A549 treated with Hydrocortisone at 1 μM for 4 hours (cell line): ENCODE data around the gene CCL8. TPM values are rescaled to one million over a fixed set of nuclear protein-coding genes. Genes with fewer than 3 reads are reported as not detected.

Experiments used
- total RNA-seq: library from RNA; stranded (reverse); fragments of 200-300 nt; extraction: Qiagen RNA extraction; gene quantifications from 5 replicates; pipeline ENCODE4 v1.2.3, GENCODE V29; 2022

Gene CCL8
- total RNA-seq: not detected in 5 replicates

GRCh38 chr17:34319039-34319483 is at the start of gene CCL8:
Gene CCL8, plus strand, starts transcription at chr17:34319435. Its CDS starts 67 bp downstream, at chr17:34319502.

DNA sequence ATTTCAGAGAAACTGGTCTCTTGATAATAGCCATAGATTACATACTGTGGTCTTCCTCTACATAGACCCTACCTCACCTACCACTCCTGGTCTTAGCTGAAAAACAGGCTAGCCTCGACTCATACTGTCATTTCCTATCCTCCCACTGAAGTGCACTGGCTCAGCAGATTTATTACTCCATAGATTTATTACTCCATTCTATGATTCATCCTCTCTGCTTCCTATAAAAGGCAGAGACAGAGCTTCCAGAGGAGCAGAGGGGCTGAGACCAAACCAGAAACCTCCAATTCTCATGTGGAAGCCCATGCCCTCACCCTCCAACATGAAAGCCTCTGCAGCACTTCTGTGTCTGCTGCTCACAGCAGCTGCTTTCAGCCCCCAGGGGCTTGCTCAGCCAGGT is 49.3 kb upstream of the CCL8 start, which contains the start of gene CCL7:
Gene CCL7, plus strand, starts transcription at position 253 of the 400 bp plus-strand sequence. Its CDS starts 70 bp downstream, at position 323.

DNA sequence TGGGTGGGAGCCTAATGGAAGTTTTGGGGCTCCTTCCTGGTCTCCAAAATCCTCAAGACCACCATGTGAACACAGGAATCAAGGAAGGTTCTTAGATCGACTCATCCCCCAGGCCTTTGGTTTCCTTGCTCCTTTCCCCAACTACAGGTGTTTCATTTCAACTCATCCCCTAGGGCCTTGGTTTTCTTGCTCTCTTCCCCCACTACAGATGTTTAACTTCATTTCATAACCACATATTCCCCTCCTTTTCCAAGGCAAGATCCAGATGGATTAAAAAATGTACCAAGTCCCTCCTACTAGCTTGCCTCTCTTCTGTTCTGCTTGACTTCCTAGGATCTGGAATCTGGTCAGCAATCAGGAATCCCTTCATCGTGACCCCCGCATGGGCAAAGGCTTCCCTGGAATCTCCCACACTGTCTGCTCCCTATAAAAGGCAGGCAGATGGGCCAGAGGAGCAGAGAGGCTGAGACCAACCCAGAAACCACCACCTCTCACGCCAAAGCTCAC is 33.9 kb upstream of the CCL8 start, which contains the start of gene CCL11:
Gene CCL11, plus strand, starts transcription at position 457 of the 507 bp plus-strand sequence. CDS start 67 bp downstream, outside the sequence.

DNA sequence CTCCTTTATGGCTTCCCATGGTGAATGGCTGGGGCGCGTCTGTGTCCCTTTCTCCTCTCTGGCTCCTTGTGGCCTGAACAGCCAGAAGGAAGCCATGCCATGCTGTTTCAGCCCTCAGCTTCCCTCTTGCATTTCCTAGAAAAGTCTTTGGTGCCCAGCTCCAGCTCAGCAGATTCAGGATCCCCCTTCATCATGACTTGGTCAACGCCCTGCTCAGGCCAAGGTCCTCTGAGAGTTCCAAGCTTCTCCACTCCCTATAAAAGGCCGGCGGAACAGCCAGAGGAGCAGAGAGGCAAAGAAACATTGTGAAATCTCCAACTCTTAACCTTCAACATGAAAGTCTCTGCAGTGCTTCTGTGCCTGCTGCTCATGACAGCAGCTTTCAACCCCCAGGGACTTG is 37.0 kb downstream of the CCL8 start, which contains the start of gene CCL13:
Gene CCL13, plus strand, starts transcription at position 287 of the 400 bp plus-strand sequence. Its CDS starts 47 bp downstream, at position 334.

GRCh38 chr17:34363183-34363661 is 44.0 kb downstream of the CCL8 start, which contains the start of gene CCL1:
Gene CCL1, minus strand, starts transcription at chr17:34363233. Its CDS starts 72 bp downstream, at chr17:34363161.

Other genes starting within 250 kb of the CCL8 start
- gene CCL2, start 64.2 kb upstream of the CCL8 start, total RNA-seq: 6.8 to 8.5 TPM (median 8.1 TPM) in 5 replicates
- 0.14 to 0.24 TPM (median 0.21 TPM) in 3 of 5 replicates, not detected in the others for gene CCL7, start 49.2 kb upstream of the CCL8 start, total RNA-seq
- gene CCL11, start 33.7 kb upstream of the CCL8 start, total RNA-seq: not detected in 5 replicates
- gene CCL13, start 37.0 kb downstream of the CCL8 start, total RNA-seq: not detected in 5 replicates
- gene CCL1, start 43.8 kb downstream of the CCL8 start, total RNA-seq: not detected in 5 replicates